ENCODE results near the gene FRK. TPM values are rescaled to one million over a fixed set of nuclear protein-coding genes. Genes with fewer than 3 reads are reported as not detected.
"Not testable (repeated sequence)": the region's sequence is repeated elsewhere in the genome, so short reads cannot be mapped to it uniquely, and the experiment has no call there.

FRK gene
- total RNA-seq, 6 experiments from 2014 or later: 0.02 to 0.03 (median 0.02) TPM; not detected in 1

DNA sequence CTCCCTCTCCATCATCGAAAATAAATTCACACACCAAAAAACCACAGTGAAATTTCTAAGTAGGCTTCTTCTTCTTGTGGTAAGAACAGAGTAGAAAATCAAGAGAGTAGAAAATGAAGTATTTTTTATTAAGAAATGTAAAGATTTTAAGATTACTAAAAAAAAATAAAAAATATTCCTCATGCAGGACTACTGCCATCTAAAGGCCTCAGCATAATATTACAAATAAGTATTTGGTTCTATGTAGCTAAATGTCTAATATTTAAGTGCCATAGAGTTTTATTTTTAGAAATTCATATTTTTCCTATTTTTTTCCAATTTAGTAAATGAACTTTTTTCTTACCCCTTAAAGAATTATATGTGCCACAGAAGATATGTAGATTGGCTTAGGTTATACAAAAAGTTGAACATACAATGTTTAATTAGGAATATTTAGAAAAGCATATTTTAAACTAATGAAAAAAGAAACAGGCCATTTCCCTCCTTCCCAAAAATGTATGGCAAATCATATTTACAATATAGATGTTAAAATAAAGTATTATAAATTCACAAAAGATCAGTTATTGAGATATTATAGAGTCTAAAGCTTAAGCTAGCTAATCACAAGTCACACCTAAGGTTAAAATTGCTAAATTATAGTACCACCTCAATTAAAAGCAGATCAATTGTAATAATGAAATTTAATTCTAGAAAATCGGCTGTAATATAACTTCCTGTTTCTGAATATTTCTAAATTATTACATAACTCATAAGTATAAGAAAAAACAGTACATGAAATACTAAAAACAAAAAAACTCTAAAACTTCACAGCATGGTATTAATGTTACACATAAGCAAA is 36.5 kb upstream of the FRK start:
- Mint-ChIP-seq H3K27ac (no peak overlapping the region), H3K27me3 (ENCODE audit: insufficient read depth) (peaks cover 1% of the 10 kb centered on the region; the same call in 1 of the 2 replicates), H3K4me1 (ENCODE audit: low read depth) (peaks cover 22% of the 10 kb centered on the region), H3K9me3 (peaks cover 16% of the 10 kb centered on the region), H3K36me3 (ENCODE audit: low read depth) (peaks cover 16% of the 10 kb centered on the region), H3K4me3 (no peak overlapping the region)
- no peak for DNase-seq
- TF ChIP-seq, protein P1, sequence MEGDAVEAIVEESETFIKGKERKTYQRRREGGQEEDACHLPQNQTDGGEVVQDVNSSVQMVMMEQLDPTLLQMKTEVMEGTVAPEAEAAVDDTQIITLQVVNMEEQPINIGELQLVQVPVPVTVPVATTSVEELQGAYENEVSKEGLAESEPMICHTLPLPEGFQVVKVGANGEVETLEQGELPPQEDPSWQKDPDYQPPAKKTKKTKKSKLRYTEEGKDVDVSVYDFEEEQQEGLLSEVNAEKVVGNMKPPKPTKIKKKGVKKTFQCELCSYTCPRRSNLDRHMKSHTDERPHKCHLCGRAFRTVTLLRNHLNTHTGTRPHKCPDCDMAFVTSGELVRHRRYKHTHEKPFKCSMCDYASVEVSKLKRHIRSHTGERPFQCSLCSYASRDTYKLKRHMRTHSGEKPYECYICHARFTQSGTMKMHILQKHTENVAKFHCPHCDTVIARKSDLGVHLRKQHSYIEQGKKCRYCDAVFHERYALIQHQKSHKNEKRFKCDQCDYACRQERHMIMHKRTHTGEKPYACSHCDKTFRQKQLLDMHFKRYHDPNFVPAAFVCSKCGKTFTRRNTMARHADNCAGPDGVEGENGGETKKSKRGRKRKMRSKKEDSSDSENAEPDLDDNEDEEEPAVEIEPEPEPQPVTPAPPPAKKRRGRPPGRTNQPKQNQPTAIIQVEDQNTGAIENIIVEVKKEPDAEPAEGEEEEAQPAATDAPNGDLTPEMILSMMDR (IDR thresholded peaks at IDR 0.05): peak; percentile 84

DNA sequence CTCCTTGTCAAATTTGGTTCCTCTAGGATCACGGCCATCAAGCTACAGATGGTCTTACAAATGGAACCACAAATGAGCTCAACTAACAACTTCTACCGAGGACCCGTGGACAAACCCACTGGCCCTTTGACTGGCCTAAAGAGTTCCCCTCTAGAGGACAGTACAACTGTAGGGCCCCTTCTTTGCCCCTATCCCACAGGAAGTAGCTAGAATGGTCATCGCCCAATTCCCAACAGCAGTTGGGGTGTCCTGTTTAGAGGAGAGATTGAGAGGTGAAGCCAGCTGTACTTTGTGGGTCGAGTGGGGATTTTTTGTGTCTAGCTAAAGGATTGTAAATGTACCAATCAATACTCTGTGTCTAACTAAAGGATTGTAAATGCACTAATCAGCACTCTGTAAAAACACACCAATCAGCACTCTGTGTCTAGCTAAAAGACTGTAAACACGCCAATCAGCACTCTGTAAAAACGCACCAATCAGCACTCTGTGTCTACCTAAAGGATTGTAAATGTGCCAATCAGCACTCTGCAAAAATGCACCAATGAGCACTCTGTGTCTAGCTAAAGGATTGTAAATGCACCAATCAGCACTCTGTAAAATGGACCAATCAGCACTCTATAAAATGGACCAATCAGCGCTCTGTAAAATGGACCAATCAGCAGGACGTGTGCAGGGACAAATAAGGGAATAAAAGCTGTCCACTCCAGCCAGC is 35.5 kb upstream of the FRK start:
- H3K27me3 Mint-ChIP-seq (ENCODE audit: insufficient read depth): not testable (repeated sequence)

DNA sequence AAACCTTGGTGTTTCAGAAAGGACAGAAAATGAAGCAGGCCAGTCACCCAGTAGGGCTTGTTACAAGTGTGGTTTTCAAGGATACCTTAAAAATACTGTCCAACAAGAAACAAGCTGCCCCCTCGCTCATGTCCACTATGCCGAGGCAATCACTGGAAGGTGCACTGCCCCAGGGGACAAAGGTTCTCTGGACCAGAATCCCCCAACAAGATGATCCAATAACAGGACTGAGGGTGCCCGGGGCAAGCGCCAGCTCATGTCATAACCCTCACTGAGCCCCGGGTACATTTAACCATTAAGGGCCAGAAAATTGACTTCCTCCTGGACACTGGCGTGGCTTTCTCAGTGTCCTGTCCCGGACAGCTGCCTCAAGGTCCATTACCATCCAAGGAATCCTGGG is 33.4 kb upstream of the FRK start:
- H3K9me3 Mint-ChIP-seq: peaks cover 16% of the 10 kb centered on the region
- TF ChIP-seq, protein P1 (IDR thresholded peaks at IDR 0.05): no peak
- peaks cover 24% of the 10 kb centered on the region for H3K36me3 Mint-ChIP-seq (ENCODE audit: low read depth)
- no peak overlapping the region for H3K27ac Mint-ChIP-seq
- H3K4me1 Mint-ChIP-seq (ENCODE audit: low read depth): peaks cover 7% of the 10 kb centered on the region
- DNase-seq: no peak
- H3K4me3 Mint-ChIP-seq: no peak overlapping the region
- peaks cover 1% of the 10 kb centered on the region; the same call in 1 of the 2 replicates for H3K27me3 Mint-ChIP-seq (ENCODE audit: insufficient read depth)

More for the DNA sequence above, 35.5 kb upstream of the FRK start:
- H3K9me3 Mint-ChIP-seq: peaks cover 16% of the 10 kb centered on the region
- H3K4me3 Mint-ChIP-seq, DNase-seq, H3K27ac Mint-ChIP-seq: not testable (repeated sequence)
- H3K36me3 Mint-ChIP-seq (ENCODE audit: low read depth): peaks cover 16% of the 10 kb centered on the region
- H3K4me1 Mint-ChIP-seq (ENCODE audit: low read depth): peaks cover 12% of the 10 kb centered on the region

DNA sequence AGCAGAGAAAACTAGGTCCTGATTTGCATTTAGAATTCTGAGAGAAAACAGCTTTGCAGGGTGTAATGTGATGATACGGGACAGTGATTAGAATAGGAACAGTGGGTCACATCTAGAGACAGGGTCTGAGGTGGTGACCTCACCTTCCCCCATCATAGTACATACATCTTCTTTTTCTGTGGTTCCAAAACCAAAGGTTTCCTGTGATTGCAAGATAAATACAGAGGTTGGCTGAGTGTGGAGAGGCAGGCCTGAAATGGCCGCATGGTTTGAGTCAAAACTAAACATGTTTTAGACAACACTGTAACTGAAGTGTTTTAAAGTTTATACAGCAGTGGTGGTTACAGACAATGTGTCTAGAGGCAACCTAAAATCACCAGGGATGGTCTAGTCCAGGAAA is 29.6 kb upstream of the FRK start:
- TF ChIP-seq, protein P1 (IDR thresholded peaks at IDR 0.05): no peak
- Mint-ChIP-seq H3K9me3 (no peaks in the 10 kb centered on the region), H3K27ac (no peak overlapping the region), H3K4me1 (ENCODE audit: low read depth) (peaks cover 38% of the 10 kb centered on the region), H3K27me3 (ENCODE audit: insufficient read depth) (peaks cover 3% of the 10 kb centered on the region; the same call in 1 of the 2 replicates), H3K4me3 (no peak overlapping the region), H3K36me3 (ENCODE audit: low read depth) (peaks cover 8% of the 10 kb centered on the region)
- DNase-seq: no peak

DNA sequence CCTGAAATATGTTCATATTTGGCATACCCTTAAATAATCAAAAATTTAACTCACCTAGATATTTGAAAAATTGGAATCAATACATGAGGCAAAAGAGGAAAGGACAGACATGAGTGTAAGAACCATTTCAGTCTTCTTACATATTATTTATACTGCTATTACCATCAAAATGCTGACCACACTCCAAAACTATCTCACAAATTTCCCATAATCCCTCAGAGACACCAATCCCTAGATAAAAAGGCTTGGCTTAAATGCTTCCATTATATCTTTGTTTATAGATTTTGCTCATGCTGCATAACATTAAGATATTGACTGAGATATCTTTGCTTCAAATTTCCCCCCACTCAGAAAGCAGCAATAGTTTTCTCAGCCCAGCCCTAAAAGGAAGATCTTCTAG is 28.3 kb upstream of the FRK start:
- Mint-ChIP-seq H3K4me3 (no peak overlapping the region), H3K36me3 (ENCODE audit: low read depth) (peaks cover 8% of the 10 kb centered on the region), H3K4me1 (ENCODE audit: low read depth) (peaks cover 49% of the 10 kb centered on the region), H3K27me3 (ENCODE audit: insufficient read depth) (peaks cover 3% of the 10 kb centered on the region; the same call in 1 of the 2 replicates), H3K9me3 (no peaks in the 10 kb centered on the region), H3K27ac (peak overlapping the region; percentile 9; the same call in 1 of the 2 replicates)
- DNase-seq: no peak
- TF ChIP-seq, protein P1 (IDR thresholded peaks at IDR 0.05): no peak

Data from HFFc6 (cell line).